Activated CD8-positive, alpha-beta memory T cell treated with anti-CD3 and anti-CD28 coated beads, Interleukin-2, amount 50 U/mL, for 48 hours (primary cell): Measurements from ENCODE around the gene CSKMT.
A peak's percentile ranks its signal among the peaks of the same experiment; 100 is the strongest.
"Not testable (repeated sequence)": the region's sequence is repeated elsewhere in the genome, so short reads cannot be mapped to it uniquely, and the experiment has no call there.

Experiments used
- DNase-seq: peaks from one replicate; pipeline ENCODE4 v3.0.0-alpha.2; 2020

CSKMT gene

DNA sequence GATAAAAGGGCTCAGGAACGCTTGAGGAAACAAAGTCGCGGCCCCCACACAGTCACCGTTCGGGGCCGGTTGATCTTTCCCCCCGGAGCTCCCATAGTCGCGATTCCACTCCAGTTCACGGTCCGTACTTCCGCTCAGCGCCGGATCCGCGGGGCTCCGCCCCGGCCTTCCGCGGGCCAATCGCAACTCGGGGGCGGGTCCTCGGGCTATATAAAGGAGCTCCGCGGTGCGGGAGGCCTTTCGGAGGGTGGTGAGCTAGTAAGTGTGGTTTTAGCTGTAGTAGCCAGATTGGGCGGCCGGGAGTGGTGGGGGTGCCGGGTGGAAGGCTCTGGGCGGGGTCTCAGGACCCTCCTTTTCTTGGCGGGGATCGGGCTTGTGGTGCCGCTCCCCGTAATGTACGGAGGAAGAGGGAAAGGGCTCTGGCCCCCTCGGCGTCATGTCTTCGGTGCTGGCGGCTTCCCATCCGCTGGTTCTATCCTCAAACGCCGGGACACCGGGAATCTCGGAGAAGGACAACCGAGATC is at the start of gene CSKMT, which contains the start of gene C11orf98:
CSKMT (plus strand) TSS at position 238 of the 524 bp plus-strand sequence. CDS start 568 bp downstream, outside the sequence.
C11orf98 (minus strand) TSS at position 136 of the 524 bp plus-strand sequence; CDS start at position 95, 41 bp downstream.
- DNase-seq, result peak; percentile 99

DNA sequence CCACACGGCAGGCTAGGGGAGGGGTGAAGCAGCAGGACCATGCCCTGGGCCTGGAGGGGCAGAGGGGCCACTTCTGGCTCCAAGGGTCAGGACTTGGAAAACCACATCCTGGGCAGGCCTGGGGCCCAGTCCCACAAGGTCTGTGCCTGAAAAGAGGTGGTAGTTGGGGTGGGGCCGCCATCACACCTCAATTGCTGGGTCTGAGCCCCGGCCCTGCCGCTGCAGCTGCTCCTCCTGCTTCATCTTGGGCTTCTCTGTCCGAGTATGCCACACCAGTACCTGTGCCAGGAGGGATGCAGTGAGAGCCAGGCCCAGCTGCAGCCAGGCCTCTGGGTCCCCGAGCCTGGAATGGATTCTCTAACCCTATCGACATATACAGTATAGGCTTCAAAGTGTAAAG is 49.6 kb upstream of the CSKMT start:
- no peak for DNase-seq

DNA sequence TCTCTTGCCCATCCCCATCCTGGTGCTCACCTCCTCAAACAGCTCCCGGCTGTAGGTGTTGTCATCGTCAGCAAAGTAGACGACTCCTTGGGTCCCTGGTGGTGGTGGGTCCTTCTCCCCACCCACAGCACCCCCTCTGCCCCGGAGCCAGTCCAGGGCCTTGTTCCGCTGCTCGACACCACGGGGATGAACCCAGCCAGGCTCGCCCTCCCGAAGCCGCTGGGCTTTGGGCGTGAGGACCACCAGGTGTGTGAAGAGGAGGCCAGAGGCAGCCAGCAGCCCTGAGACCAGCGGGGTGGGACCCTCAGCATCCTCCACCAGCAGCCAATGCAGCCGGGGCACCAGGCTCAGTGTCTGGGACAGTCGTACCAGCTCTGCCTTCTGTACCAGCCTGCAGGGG is 48.2 kb upstream of the CSKMT start:
- not testable (repeated sequence) for DNase-seq

- DNase-seq, result no peak
Observed at GRCh38 chr11:62621027-62621566, 44.0 kb upstream of the CSKMT start.

DNA sequence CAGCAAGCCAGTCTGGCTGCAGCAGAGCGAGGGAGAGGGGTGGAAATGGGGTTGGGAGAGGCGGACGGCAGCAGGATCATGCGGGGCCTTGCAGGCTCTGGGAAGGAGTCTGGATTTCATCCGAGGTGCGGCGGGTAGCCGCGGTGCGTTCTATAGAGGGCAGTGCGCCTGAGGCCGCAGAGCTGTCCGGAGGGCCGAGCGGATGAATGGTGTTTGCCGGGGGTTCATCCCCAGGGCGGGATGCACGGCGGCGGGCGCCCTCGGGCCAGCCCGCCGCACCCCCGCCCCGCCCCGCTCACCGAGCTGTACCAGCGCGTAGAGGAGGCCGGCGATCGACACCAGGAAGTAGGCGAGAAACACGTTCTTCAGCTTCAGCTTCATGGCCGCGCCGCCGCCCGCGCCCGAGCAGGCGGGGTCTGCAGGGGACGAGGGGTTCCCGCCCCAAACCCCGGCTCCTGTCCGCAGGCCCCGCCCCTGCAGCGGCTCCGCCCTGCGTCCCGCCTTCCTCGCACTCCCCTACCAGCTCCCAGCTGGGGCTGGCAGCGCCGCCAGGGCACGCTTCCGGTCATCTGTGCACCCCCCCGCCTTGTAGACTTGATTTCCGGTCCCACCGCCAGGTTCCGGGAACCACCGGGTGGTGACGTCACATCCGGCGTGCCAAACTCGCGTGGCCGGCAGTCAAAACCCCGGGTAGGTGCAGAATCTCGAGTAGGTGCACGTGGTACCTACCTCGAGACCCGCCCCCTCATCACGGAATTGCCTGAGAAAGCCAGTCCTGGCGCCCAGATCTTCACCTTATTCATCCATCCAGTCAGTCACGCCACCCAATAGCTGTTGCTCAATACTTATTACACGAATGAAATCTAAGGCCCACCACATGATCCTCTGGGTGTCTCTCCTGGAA is 43.3 kb upstream of the CSKMT start, which contains the start of gene B3GAT3:
B3GAT3 (minus strand) TSS at position 420 of the 904 bp plus-strand sequence; CDS start at position 381, 39 bp downstream.
- peak; percentile 98 for DNase-seq

GRCh38 chr11:62622476-62623089 is 42.5 kb upstream of the CSKMT start:
- no peak for DNase-seq

DNA sequence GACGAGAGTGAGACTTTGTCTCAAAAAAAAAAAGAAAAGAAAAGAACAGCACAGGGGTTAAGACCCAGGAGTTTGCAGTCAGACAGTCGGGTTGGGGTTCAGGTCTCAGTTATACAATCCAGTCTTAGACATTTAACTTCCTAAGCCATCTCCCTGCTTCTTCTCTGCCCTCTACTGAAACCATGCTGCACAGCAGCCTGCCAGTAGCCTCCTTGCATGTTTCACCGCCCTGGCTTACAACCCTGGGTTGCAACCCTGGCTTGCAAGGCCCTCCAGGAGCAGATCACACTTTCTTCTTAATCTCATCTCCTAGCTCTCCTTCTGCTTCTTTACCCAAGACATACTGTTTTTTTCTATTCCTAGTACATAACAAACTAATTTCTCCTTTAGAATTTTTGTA is 37.4 kb upstream of the CSKMT start:
- no peak for DNase-seq

- no peak for DNase-seq
Observed at GRCh38 chr11:62632492-62632891, 32.6 kb upstream of the CSKMT start.

DNA sequence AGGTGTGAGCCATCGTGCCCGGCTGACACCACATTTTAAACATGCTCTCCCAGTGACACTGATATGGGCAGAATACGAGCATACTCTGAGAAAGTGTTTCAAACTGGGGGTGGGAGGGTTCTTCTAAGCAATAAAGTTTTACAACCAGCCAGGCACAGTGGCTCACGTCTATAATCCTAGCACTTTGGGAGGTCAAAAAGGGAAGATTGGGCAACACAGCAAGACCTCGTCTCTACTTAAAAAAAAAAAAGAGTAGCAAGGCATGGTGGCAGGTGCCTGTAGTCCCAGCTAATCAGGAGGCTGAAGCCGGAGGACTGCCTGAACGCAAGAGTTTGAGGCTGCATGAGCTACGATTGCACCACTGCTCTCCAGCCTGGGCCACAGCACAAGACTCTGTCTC is 20.9 kb upstream of the CSKMT start:
- no peak for DNase-seq

DNA sequence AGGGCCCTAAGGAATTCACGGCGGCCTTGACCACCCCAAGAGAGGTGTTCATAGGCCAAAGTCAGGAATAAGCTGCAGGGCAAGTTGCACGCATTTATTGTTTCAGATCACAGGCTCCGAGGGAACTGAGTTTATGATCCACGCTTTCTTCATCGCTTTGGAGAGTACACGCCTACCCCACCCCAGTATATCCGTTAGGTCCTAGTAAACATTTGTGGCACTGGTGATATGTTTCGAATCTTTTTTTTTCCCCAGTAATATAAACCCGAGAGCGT is 19.5 kb upstream of the CSKMT start:
- no peak for DNase-seq

GRCh38 chr11:62645946-62646824 is 18.9 kb upstream of the CSKMT start, which contains the start of gene GANAB:
Gene GANAB (minus strand): TSS chr11:62646613. CDS start chr11:62646599, 14 bp downstream.
- DNase-seq, result peak; percentile 99

- DNase-seq, result no peak
Observed at GRCh38 chr11:62646825-62647608, 18.1 kb upstream of the CSKMT start.

DNA sequence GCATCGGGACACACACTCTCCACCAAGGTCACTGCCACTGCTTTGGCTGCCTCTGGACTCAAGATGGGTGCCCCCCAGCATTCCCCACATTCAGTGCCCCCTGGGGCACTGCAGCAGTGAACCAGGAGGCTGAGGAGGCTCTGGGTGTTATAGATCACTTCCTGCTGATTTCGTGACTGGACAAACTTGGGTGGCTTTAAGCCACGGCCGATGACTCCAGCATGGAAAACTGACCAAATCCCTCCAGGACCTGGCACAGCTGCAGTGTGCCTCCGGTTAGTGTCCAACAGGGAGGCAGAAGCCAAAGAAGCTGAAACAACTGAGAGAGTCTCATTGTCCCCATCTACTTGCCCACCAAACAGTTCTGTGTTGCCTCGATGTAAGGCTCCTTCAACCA is 17.5 kb upstream of the CSKMT start:
- no peak for DNase-seq

DNA sequence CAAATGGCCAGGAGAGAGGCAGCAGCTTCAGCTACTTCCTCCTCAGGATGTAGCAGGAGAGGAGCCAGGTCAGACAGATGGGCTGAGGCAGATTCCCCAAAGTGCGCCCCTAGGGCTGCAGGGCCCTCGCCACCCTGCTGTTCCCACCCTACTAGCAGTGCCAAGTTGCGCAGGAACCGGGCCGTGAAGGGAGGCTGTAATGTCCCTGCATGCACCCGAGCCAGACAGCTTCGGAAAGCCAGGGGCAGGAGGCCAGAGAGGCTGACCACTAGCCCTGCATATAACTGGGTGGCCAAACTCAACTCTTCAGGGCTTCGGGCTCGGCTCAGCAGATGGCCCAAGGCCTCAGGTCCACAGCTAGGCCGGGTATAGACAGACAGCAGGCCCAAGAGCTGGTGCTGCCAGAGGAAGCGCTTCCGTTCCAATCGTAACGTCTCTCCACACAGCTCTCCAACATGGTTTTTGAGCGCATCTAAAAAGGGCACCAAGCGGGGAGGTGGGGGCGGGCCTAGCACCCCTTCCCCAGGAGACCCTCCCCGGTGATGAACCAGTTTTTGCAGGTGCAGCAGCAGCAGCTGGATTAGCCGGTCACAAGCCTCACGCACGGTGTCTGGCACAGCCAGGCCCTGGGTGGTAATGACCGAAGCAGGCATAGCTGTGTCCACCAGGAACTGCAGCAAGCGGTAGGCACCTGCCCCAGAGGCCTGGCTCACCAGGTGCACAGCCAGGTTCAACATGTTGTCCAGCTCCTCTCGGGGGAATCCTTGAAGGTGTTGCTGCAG is 16.7 kb upstream of the CSKMT start:
- DNase-seq, result no peak

DNA sequence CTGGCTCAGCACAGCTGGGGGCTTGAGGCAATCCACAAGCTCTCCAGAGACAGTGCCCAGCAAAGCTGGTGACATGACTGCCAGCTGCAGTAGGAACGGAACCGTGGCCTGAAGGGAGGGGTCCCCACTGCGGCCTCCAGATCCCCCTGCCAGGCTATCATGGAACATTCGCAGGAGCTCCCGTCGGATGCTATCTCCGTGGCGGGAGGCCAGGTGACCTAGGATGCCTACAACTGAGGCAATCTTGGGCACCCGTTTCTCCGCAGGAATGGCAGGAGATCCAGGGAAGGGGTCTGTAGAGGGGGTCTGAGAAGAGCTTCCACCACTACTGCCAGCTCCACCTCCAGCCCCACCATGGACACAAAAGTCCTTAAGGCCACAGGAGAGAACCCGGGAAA is 16.1 kb upstream of the CSKMT start:
- DNase-seq, result no peak

- no peak for DNase-seq
Observed at GRCh38 chr11:62649486-62649885, 15.6 kb upstream of the CSKMT start.

DNA sequence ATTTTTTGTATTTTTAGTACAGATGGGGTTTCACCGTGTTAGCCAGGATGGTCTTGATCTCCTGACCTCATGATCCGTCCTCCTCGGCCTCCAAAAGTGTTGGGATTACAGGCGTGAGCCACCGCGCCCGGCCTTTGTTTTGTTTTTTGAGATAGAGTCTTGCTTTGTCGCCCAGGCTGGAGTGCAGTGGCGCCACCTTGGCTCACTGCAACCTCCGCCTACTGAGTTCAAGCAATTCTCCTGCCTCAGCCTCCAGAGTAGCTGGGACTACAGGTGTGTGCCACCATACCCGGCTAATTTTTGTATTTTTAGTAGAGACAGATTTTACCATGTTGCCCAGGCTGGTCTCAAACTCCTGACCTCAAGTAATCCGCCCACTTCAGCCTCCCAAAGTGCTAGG is 14.8 kb upstream of the CSKMT start:
- DNase-seq, result not testable (repeated sequence)

- DNase-seq, result no peak
Observed at GRCh38 chr11:62652161-62653006, 12.7 kb upstream of the CSKMT start.

DNA sequence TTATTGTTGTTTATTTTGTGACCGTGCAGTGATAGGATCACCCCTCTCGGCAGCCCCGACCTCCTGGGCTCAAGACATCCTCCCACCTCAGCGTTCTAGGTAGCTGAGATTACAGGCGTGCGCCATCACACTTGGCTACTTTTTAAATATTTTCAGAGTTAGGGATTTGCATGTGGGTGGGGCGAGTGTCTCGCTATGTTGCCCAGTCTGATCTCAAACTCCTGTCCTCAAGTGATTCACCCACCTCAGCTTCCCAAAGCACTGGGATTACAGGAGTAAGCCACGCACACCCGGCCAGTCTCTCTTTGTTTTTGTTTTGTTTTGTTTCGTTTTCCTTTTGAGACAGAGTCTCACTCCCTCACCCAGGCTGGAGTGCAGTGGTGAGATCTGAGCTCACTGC is 10.8 kb upstream of the CSKMT start:
- no peak for DNase-seq
